Upper lobe of left lung (tissue), 4 donors: ENCODE measurements around the gene PANK3.

Source experiments
- CTCF ChIP-seq, 6 experiments: fragments of 450-650 bp in 4 of 6; fragments of 200-600 bp in 2 of 6; sonication (generic) in 2 of 6; IDR thresholded peaks; one replicate each; pipeline ENCODE4 v1.5.1; 2016 to 2019; ENCODE audit warnings: antibody characterized with exemption in 6 of 6
- EP300 ChIP-seq, 4 donors: sonication (generic); formaldehyde crosslinking; IDR thresholded peaks; one replicate each; pipeline ENCODE4 v1.5.1; 2017; ENCODE audit warnings: antibody characterized with exemption in 4 of 4, control low read depth in 2 of 4
- POLR2AphosphoS5 ChIP-seq, 2 donors: sonication (generic); formaldehyde crosslinking; IDR thresholded peaks; one replicate each; pipeline ENCODE4 v1.5.1; 2017; ENCODE audit warnings: antibody characterized with exemption in 2 of 2

DNA sequence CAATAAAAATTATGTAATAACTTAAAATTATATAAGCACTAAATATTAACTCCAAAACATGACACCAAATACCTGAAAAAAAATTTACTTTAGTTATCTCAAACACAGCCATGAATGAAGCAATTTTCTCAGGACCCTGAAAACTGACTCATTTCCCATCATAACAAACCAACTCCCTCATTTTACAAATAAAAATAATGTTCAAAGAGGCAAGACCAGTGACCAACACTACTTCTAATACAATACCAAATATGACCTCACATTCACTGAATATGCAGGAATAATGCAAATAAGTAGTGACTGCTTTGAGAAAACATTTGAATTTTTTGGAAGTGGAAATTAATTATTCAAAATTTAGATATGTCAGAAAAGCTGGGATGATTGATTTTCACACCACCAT lies 28.5 kb downstream of the PANK3 start:
- no peak for TF ChIP-seq CTCF (IDR thresholded peaks at IDR 0.05)
- no peak for TF ChIP-seq EP300 (IDR thresholded peaks at IDR 0.05)
- TF ChIP-seq POLR2AphosphoS5 (IDR thresholded peaks at IDR 0.05): no peak
